Memory B cell (primary cell): ENCODE measurements around the gene TK1.
"Not testable (repeated sequence)": the region's sequence is repeated elsewhere in the genome, so short reads cannot be mapped to it uniquely, and the experiment has no call there.

Experiments used
- ATAC-seq: fragments of 150-1000 bp; cut with Tn5 transposase; 2 replicates; pipeline ENCODE4 v1.10.0; 2021; ENCODE audit warnings: low read depth, mild to moderate bottlenecking, moderate library complexity
- DNase-seq, 2 donors: peaks; one replicate each; pipeline ENCODE4 v3.0.0; 2022; ENCODE audit warnings: low spot score in 2 of 2
- H3K27ac Mint-ChIP-seq: one replicate; pipeline ENCODE4 v1.8.0; 2022; ENCODE audit warnings: mild to moderate bottlenecking, moderate library complexity, mixed read lengths
- H3K27me3 Mint-ChIP-seq: one replicate; pipeline ENCODE4 v1.8.0; 2022; ENCODE audit warnings: mixed read lengths
- H3K36me3 Mint-ChIP-seq: one replicate; pipeline ENCODE4 v1.8.0; 2022; ENCODE audit warnings: mild to moderate bottlenecking, mixed read lengths
- H3K4me1 Mint-ChIP-seq: one replicate; pipeline ENCODE4 v1.8.0; 2022; ENCODE audit warnings: mixed read lengths
- H3K4me3 Mint-ChIP-seq: one replicate; pipeline ENCODE4 v1.8.0; 2022; ENCODE audit warnings: mild to moderate bottlenecking, moderate library complexity, mixed read lengths
- H3K9me3 Mint-ChIP-seq: one replicate; pipeline ENCODE4 v1.8.0; 2022; ENCODE audit warnings: mixed read lengths

Gene TK1

DNA sequence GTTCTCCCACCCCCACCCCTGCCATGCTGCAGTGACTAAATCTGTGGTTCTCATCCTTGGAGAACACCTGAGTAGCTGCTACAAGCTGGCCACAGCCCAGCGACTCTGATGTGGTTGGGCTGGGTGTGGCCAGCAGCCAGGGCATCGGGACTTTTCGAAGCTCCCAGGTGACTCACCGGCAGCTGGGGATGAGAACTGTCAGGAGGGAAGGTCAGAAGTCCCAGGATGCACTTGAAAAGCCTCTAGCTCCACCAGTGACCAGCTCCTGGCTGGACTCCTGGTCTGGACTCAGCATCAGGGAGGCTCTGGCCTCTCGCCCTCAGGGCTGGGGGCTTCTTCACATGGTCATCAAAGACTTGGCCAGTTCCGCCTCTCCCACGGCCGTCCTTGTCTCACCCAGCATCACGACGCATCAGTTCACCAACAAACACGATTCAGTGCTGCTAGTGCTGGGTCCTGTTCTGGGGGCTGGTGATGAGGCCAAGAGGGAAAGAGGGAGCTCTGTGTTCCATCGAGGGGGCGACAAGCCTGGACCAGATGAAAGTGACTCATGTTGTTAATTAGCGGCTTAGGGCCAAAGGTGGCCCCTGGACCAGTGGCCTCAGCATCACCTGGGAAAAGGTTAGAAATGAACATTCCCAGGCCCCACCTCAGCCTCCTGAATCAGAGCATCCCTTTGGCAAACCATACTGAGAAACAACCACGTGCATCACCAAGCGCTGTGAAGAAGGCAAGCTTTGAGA is 44.6 kb downstream of the TK1 start:
- ATAC-seq, result no peak
- DNase-seq, result no peak
- H3K9me3 Mint-ChIP-seq, result no peaks in the 10 kb centered on the region

DNA sequence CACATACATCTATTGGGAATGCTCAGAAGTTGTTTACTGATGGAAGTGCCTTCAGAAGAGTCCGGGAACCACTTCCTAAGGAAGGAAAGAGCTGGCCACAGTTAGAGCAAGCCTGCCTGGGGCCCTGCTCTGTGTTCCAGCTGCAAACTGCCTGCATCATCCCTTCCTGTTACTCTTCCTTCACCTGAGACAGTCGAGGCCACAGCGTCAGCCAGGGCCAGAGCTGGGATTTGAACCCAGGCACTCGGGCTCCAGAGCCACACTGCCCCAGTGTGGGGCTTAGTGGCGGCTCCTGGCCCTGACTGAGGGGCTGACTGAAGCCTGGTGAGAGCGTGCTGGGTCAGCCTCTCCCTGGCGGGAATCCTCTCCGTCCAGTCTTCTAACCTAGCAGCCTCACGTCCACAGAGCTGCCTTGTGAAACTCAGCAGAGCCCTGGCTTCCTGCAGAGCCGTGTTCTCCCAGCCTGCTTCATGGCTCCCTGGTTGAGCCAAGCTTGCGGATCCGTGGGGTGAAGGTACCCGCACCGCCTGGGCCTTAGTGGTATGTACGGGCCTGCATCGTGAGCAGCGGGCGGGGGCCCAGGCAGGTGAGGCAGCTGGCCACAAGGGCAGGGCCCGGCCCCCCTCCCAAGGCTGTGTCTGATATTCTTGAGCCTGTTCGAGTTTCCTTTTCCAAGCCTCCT is 45.3 kb downstream of the TK1 start:
- ATAC-seq, result no peak
- Mint-ChIP-seq H3K27ac (peak overlapping the region; percentile 11), H3K36me3 (peaks cover 14% of the 10 kb centered on the region), H3K9me3 (no peaks in the 10 kb centered on the region), H3K27me3 (no peaks in the 10 kb centered on the region), H3K4me1 (peaks cover 56% of the 10 kb centered on the region), H3K4me3 (no peak overlapping the region)
- no peak for DNase-seq

More for the DNA sequence above, 44.6 kb downstream of the TK1 start:
- H3K36me3 Mint-ChIP-seq, result peaks cover 13% of the 10 kb centered on the region
- H3K27ac Mint-ChIP-seq, result no peak overlapping the region
- H3K4me1 Mint-ChIP-seq, result peaks cover 59% of the 10 kb centered on the region
- no peaks in the 10 kb centered on the region for H3K27me3 Mint-ChIP-seq
- no peak overlapping the region for H3K4me3 Mint-ChIP-seq

DNA sequence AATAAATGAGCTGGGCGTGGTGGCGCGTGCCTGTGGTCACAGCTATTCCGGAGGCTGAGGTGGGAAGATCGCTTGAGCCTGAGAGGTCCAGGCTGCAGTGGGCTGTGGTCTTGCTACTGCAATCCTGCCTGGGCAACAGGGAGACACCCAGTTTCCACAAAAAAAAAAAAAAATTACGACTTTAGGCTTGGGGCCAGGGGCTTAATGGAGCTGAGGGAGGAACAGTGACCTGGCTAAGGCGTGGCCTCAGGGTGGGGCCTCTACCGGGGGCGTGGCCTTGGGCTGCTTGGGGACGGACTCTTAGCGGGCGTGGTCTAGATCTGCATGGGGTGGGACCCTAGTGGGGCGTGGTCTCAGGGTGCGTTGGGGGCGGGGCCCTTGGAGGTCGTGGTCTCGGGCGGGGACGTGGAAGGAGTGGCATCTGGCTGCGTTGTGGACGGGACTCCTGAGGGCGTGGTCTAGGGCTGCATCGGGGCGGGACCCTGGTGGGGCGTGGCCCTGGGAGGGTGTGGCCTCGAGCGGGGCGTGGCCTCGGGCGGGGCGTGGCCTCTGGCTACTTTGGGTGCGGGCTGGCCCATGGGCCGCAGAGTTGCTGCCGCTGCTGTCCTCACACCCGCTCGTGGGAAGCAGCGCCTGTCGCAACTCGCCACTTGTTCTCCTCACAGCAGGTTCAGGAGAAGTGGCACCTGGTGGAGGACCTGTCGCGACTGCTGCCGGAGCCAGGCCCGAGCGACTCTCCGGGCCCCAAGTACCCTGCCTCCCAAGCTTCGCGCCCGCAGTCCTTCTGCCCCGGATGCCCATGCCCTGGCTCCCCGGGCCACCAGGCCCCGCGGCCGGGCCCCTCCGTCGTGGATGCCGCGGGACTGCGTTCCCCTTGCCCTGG is 46.4 kb downstream of the TK1 start:
- Mint-ChIP-seq H3K27ac (peak overlapping the region; percentile 60), H3K36me3 (peaks cover 21% of the 10 kb centered on the region), H3K4me3 (peak overlapping the region; percentile 12), H3K9me3 (no peaks in the 10 kb centered on the region), H3K27me3 (no peaks in the 10 kb centered on the region), H3K4me1 (peaks cover 59% of the 10 kb centered on the region)
- DNase-seq (peak; percentile 93 to 96), ATAC-seq (peak; percentile 85)

DNA sequence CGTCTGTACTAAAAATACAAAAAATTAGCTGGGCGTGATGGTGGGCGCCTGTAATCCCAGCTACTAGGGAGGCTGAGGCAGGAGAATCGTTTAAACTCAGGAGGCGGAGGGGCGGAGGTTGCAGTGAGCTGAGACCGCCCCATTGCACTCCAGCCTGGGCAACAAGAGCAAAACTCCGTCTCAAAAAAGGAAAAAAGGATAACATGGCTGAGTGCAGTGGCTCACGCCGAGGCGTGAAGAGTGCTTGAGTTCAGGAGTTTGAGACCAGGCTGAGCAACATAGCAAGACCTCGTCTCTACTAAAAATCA is 47.0 kb downstream of the TK1 start:
- not testable (repeated sequence) for DNase-seq, H3K4me3 Mint-ChIP-seq, ATAC-seq, H3K27me3 Mint-ChIP-seq, H3K9me3 Mint-ChIP-seq
- H3K36me3 Mint-ChIP-seq, result peaks cover 22% of the 10 kb centered on the region
- peak overlapping the region; percentile 60 for H3K27ac Mint-ChIP-seq
- peaks cover 60% of the 10 kb centered on the region for H3K4me1 Mint-ChIP-seq

DNA sequence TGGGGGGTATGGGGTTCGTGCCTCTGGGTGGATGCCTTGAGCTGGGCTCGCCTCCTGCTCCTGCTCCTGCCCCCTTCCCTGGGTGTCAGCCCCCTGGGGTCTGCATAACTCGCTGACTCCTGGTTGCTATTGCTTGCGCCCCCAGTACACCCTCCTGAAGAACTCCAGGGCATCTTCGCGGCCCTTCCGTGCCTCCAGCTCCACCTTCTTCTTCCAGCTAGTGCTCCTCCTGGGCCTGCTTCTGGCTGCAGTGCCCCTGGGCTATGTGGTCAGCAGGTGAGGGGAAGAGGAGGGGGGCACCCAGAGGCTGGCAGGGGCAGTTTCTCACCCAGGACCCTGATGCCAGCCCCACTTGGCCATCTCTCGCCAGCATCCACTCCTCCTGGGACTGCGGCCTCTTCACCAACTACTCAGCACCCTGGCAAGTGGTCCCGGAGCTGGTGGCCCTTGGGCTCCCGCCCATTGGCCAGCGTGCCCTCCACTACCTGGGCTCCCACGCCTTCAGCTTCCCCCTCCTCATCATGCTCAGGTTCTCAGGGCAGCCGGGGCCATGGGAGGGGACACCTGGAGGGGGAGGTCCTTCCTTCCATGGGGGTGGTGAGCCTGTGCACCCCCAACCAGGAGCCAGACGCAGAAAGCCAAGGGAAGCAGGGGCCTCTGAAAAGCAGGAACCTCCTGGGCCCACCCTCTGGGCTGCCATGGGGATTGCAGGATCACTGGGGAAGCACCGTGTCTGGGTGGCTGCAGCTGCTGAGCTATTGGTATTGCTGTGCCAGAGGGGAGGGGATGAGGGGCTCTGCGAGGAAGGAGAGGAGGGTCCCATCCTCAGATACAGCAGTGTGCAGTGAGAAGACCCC is 48.4 kb downstream of the TK1 start:
- no peak for ATAC-seq
- peaks cover 58% of the 10 kb centered on the region for H3K4me1 Mint-ChIP-seq
- no peak for DNase-seq
- no peaks in the 10 kb centered on the region for H3K27me3 Mint-ChIP-seq
- H3K36me3 Mint-ChIP-seq, result peaks cover 27% of the 10 kb centered on the region
- peak overlapping the region; percentile 88 for H3K27ac Mint-ChIP-seq
- H3K9me3 Mint-ChIP-seq, result no peaks in the 10 kb centered on the region
- peak overlapping the region; percentile 65 for H3K4me3 Mint-ChIP-seq

DNA sequence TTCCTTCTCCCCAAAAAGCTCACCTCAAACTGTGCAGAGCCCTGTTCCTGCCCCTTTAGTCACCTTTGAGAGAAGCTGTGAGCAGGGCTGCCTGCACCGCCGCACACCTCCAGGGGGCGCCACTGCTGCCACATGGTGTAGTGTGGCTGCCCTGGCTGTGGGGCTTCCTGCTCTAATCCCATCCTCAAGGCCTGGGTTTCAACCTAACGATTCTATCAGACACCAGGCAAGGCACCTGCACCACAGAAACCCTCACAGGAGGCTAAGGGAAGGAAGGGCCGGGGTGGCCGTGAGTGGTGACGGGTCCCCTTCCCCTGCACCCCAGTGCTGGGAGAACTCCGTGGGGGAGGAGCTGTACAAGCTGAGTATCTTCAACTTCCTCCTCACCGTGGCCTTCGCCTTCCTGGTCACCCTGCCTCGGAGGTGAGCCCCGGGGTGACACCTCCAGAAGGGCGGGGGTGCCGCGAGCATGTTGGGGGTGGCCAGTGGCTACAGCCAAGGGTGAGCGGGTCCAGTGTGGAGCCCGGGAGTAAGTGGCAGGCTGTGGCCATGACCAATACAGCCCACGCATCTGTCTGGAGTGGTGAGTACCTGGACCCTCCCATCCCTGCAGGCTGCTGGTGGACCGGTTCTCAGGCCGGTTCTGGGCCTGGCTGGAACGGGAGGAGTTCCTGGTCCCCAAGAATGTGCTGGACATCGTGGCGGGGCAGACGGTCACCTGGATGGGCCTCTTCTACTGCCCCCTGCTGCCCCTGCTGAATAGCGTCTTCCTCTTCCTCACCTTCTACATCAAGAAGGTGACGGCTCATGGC is 49.3 kb downstream of the TK1 start:
- DNase-seq (no peak), ATAC-seq (peak; percentile 13)
- peaks cover 62% of the 10 kb centered on the region for H3K4me1 Mint-ChIP-seq
- H3K27me3 Mint-ChIP-seq, result no peaks in the 10 kb centered on the region
- H3K9me3 Mint-ChIP-seq, result no peaks in the 10 kb centered on the region
- peaks cover 29% of the 10 kb centered on the region for H3K36me3 Mint-ChIP-seq
- peak overlapping the region; percentile 88 for H3K27ac Mint-ChIP-seq
- peak overlapping the region; percentile 65 for H3K4me3 Mint-ChIP-seq

DNA sequence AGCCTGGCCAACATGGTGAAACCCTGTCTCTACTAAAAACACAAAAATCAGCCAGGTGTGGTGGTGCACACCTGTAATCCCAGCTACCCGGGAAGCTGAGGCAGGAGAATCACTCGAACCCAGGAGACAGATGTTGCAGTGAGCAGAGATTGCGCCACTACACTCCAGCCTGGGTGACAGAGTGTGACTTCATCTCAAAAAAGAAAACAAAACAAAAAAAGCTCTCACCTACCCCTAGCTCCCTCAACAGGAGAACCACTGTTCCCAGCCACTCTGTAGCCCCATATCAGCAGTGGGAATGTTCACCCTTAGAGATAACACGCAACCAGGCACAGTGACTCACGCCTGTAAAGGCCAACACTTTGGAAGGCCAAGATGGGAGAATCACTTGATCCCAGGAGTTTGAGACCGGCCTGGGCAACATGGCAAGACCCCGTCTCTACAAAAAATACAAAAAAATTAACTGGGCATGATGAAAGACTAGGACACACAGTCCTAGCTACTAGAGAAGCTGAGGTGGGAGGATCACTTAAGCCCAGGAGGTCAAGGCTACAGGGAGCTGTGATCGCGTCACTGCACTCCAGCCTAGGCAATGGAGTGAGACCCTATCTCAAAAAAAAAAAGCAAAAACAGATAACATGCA is 50.9 kb downstream of the TK1 start:
- no peak for ATAC-seq
- peaks cover 60% of the 10 kb centered on the region for H3K4me1 Mint-ChIP-seq
- no peaks in the 10 kb centered on the region for H3K27me3 Mint-ChIP-seq
- H3K9me3 Mint-ChIP-seq, result no peaks in the 10 kb centered on the region
- H3K27ac Mint-ChIP-seq, result peak overlapping the region; percentile 62
- peaks cover 31% of the 10 kb centered on the region for H3K36me3 Mint-ChIP-seq
- no peak for DNase-seq
- no peak overlapping the region for H3K4me3 Mint-ChIP-seq

DNA sequence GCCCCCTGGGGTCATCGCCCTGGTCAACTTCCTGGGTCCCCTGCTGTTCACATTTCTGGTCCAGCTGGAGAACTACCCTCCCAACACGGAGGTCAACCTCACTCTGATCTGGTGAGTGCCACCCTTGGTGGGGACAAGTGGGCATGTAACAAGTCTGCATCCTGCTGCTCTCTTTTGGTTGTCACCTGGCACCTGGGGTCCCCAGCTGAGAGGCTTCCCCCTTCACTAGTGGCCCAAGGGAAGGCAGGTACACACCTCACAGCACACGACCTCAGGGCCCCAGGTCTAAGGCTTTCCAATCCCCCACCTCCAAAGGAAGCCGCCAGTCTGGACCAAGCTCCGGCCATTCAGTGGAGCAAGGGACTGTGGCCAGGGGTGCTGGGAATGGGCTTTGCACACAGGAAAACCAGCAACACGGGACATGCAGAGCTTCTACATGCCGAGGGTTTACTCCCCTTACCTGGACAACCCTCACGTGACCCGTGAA is 51.9 kb downstream of the TK1 start:
- H3K36me3 Mint-ChIP-seq, result peaks cover 34% of the 10 kb centered on the region
- DNase-seq (no peak), ATAC-seq (no peak)
- no peaks in the 10 kb centered on the region for H3K9me3 Mint-ChIP-seq
- H3K4me1 Mint-ChIP-seq, result peaks cover 64% of the 10 kb centered on the region
- H3K4me3 Mint-ChIP-seq, result no peak overlapping the region
- H3K27ac Mint-ChIP-seq, result no peak overlapping the region
- no peaks in the 10 kb centered on the region for H3K27me3 Mint-ChIP-seq

DNA sequence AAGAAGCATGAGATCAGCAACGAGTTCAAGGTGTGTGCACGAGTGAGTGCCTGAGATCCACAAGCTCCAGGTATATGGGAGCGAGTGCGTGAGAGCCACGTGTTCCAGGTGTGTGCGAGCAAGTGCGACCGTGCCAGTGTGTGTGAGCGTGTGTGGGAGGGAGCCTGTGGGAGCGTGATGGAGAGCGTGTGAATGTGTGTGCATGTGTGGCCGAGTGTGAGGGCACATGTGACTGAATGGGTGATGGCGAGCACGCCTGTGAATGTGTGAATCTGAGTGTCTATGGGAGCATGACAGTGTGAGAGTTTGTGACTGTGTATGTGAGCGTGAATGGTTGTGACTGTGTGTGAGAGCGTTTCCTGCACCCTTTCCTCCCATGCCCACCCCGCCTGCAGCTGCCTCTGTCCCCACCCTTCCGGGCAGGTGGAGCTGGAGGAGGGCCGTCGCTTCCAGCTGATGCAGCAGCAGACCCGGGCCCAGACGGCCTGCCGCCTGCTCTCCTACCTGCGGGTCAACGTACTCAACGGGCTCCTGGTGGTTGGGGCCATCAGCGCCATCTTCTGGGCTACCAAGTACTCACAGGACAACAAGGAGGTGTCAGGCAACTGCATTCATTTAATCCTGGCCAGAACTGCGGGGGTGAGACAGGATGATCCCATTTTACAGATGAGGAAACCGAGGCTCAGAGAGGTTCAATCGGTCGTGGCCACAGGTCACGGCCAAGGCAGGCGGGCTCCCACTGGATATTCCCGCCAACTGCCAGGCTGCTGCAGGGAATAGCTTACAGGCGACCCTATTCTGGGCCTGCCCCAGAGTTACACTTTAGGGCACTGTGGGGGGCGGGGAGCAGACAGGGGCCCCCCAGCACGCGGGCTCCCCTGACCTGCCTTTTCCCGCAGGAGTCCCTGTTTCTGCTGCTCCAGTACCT is 52.6 kb downstream of the TK1 start:
- H3K4me1 Mint-ChIP-seq, result peaks cover 68% of the 10 kb centered on the region
- H3K4me3 Mint-ChIP-seq, result peak overlapping the region; percentile 93
- DNase-seq, result peak; percentile 73 to 74
- peaks cover 34% of the 10 kb centered on the region for H3K36me3 Mint-ChIP-seq
- no peaks in the 10 kb centered on the region for H3K9me3 Mint-ChIP-seq
- peak; percentile 38 for ATAC-seq
- H3K27me3 Mint-ChIP-seq, result no peaks in the 10 kb centered on the region
- H3K27ac Mint-ChIP-seq, result peak overlapping the region; percentile 56

DNA sequence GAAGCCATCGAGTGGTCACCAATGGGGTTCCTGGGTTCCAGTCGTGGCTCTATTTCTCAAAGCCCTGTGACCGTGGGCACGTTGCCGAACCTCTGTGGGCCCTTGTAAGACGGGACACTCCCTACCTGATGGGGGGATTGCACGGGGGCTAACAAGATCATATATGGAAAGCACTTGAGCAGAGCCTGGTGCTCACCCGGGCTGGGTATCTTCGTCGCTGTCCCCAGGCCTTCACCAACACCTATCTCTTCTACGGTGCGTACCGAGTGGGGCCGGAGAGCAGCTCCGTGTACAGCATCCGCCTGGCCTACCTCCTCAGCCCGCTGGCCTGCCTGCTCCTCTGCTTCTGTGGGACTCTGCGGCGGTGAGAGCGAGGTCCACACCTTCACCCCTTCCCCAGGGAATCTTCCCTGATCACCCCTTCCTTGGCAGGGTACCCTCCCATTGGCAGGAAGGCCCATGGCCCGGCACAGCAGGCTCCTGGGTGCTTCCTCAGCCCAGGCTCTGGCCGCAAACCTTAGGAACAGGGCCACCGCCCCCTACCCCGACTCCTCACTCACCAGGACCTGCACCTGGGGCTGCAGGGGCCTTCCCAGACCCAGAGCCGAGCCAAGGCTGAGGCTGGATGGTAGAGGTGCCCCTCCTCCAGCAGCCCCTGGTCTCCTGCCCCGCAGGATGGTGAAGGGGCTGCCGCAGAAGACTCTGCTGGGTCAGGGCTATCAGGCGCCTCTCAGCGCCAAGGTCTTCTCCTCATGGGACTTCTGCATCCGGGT is 53.5 kb downstream of the TK1 start:
- H3K9me3 Mint-ChIP-seq, result no peaks in the 10 kb centered on the region
- peaks cover 64% of the 10 kb centered on the region for H3K4me1 Mint-ChIP-seq
- DNase-seq (no peak), ATAC-seq (no peak)
- no peaks in the 10 kb centered on the region for H3K27me3 Mint-ChIP-seq
- peak overlapping the region; percentile 56 for H3K27ac Mint-ChIP-seq
- H3K4me3 Mint-ChIP-seq, result peak overlapping the region; percentile 93
- peaks cover 31% of the 10 kb centered on the region for H3K36me3 Mint-ChIP-seq

DNA sequence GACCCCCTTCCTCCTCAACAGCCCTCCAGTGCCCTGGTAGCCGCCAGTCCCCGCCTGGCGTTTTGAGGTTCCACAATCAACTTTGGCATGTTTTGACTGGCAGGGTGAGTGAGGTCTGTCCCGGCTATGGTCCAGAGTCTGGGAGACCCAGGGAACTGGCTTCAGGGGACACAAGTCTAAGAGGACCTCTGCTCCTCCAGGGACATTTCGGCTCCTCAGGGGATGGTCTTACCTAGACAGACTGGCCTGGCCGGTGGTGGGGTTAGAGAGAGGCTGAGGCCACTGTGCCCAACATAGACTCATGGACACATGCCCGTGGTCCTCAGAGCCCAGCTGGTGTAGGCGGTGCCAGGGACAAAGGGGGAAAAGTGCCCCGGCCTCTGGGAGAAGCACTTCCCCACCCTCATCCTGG is 54.1 kb downstream of the TK1 start:
- Mint-ChIP-seq H3K27ac (peak overlapping the region; percentile 56), H3K27me3 (no peaks in the 10 kb centered on the region), H3K4me3 (peak overlapping the region; percentile 93), H3K36me3 (peaks cover 31% of the 10 kb centered on the region), H3K4me1 (peaks cover 60% of the 10 kb centered on the region), H3K9me3 (no peaks in the 10 kb centered on the region)
- ATAC-seq, result no peak
- DNase-seq, result peak in 1 of 2 donors; percentile 58
